GM21723 (cell line): ENCODE measurements around the gene TMEM135.
"Not testable (repeated sequence)": the region's sequence is repeated elsewhere in the genome, so short reads cannot be mapped to it uniquely, and the experiment has no call there.

Experiments
- ATAC-seq: cut with Tn5 transposase; IDR thresholded peaks from one replicate; pipeline ENCODE4 v1.9.1; 2021; ENCODE audit warnings: mild to moderate bottlenecking, moderate library complexity; ENCODE audit not compliant: unreplicated experiment

The TMEM135 gene

DNA sequence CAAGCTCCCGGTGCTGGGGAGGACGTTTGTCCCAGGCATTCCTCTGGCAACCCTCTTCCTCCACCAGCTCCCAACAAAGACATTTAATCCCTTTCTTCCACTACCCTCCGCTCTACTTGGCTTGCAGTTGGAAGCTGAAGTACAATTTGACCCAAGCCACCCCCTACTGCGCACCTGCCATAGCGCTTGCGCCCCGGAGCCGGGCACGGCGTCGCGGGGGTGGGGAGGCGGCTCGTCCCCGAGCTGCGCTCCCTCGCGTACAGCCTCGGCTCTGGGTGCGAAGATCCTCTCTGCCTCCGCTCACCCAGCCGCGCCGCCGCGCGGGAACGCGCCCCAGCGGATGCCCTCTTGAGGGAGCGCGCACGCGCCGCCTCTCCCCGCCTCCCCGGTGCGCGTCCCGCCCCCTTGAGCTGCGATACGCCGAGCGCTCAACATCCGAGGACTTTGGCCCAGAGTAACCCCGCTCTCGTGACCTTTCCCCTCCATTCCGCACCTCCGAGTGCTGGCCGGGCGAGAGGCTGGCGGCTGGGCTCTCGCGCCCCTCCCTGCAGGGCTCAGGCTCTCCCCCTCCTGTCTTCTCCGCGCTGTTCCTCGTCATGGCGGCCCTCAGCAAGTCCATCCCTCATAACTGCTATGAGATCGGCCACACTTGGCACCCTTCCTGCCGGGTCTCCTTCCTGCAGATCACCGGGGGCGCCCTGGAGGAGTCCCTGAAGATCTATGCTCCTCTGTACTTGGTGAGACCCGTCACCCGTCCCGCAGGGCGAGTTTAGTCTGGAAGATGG lies at the start of gene TMEM135:
Gene TMEM135, plus strand, starts transcription at position 485 of the 785 bp plus-strand sequence. Its CDS starts 112 bp downstream, at position 597.
- peak; percentile 99 for ATAC-seq

DNA sequence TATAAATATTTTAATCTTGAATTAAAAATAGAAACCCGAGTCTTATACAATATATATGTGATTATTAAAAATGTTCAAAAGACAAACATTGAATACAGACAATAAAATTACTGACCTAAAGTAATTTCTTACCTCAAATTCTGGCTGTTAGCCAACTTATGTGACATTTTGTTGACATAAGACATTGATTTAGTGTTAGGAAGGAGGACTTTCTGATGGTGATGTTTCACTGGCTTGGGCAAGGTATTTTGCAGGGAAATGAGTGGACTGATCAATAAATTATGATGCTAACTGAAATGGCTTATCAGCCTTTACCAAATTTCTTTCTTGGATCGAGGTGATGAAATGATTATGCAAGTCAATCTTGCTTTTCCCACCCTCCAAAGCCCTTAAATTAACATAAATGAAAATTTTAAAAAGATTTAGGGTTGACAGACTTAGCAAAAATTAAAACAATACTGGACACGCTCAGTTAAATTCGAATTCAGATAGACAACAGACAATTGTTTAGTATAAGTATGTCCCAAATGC lies 49.3 kb upstream of the TMEM135 start:
- no peak for ATAC-seq

DNA sequence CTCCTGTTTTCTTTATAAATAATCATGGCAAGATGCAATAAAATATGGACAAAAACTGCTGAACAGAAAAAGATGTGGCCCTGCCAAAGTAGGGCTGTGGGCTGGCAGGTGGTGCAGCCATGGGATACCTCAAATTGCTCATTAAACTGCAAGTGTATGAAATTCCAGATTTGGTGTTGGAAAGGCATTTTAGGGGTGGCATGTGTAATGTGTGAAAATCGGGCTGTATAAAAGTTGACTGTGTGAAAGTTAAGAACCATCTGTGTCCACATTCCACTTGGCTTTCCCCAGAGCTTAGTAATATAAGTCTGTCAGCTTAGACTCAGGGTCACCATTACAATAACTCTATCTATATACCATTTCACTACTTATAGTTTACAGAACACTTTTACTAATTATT lies 47.7 kb upstream of the TMEM135 start:
- ATAC-seq = no peak

DNA sequence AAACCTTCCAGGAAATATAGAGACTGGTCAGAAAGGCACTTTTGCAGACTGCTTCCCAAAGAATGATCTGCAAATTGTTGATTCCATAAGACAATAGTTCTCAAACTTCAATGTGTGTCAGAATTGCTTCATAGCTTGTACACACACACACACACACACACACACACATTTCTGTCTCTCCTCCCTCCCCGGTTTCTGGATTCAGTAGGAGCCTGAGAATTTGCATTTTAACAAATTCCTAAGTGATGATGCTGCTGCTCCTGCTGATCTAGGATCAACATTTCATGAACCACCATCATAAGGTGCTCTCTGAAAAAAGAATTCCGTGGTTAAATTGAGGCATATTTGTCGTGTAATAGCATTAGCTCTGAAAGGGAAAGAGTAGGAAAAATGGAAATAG lies 47.2 kb upstream of the TMEM135 start:
- ATAC-seq = no peak

DNA sequence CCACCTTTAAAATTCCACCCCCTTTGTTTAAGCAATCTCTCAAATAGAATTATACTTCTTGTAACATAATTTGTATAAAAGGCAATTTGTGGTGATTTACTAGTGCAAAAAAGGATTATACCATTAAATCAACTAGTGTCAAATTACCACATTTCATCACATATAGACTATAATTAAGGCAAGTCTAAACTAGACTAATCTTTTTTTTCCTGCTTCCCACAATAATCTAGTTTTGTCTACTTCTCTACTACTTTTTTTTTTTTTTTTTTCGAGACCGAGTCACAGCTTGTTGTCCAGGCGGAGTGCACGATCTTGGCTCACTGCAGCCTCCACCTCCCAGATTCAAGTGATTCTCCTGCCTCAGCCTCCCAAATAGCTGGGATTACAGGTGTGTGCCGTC lies 46.4 kb upstream of the TMEM135 start:
- no peak for ATAC-seq

DNA sequence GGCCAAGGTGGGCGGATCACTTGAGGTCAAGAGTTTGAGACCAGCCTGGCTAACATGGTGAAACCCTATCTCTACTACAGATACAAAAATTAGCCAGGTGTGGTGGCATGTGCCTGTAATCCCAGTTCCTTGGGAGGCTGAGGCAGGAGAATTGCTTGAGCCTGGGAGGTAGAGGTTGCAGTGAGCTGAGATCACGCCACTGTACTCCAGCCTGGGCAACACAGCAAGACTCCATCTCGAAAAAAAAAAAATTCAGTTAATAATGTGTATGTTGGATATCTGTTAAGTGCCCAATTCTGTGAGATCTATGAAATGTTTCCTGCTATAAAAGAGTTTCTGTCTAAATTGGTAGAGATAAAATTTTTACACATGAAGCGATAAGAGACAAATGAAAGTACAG lies 45.4 kb upstream of the TMEM135 start:
- not testable (repeated sequence) for ATAC-seq

DNA sequence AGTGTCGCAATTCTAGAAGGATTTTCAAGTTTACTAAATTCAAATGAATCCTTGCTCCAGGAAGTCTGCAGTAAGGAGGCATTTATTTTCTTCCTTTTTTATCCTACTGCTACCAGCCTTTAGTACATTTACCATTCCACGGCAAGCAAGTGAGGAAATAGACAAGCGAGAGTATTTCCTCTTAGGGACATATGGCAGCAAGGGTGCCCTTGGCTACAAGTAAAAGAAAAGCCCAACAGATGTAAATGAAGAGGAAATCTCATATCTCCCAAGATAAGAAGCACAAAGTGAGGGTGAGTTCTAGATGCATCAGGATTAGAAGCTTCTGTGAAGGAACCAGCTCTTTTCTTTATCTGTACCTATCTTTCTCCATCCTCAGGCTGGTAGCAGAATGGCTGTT lies 44.7 kb upstream of the TMEM135 start:
- ATAC-seq = no peak

DNA sequence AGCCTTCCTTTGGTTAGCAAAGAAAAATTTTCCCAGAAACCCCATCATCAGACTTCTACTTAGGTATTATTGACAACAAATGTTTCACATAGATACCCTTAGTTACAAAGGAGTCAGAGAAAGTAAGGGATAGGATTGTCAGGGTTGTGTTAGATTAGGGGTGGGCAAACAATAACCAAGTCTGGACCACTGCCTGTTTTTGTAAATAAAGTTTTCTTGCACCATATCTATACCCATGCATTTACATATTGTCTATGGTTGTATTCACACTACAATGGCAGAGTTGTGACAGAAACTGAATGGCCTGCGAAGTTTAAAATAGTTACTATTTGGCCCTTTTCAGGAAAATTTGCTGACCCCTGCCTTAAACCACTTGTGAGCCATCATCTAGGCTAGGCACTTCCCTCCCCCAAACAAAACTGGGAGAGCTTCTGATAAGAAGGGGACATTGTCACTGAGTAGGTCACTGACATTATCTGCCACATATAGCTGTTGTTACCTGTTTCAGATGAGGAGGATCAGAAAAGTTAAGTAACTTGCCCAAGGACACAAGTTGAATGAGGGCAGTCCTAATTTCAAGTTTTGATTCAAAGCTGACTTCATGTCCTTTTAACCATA lies 40.7 kb upstream of the TMEM135 start:
- ATAC-seq = no peak

DNA sequence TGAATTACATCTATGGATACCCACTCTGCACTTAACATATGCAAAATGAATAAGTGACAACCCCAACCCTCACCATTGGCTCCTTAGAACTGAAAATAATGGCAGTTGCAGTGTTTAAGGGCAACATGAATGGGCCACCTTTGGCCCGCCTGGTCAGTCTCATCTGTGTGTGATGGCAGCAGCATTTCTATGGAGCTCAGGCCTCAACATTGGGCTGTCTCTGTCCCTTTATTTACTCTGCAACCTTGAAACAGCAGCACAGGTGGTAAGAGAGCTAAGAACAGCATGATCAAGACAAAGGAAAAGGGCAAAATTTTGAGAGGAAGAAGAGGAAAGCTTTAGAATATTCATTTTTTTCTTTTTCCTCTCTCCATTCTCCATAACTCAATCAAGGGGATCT lies 38.3 kb upstream of the TMEM135 start:
- no peak for ATAC-seq

DNA sequence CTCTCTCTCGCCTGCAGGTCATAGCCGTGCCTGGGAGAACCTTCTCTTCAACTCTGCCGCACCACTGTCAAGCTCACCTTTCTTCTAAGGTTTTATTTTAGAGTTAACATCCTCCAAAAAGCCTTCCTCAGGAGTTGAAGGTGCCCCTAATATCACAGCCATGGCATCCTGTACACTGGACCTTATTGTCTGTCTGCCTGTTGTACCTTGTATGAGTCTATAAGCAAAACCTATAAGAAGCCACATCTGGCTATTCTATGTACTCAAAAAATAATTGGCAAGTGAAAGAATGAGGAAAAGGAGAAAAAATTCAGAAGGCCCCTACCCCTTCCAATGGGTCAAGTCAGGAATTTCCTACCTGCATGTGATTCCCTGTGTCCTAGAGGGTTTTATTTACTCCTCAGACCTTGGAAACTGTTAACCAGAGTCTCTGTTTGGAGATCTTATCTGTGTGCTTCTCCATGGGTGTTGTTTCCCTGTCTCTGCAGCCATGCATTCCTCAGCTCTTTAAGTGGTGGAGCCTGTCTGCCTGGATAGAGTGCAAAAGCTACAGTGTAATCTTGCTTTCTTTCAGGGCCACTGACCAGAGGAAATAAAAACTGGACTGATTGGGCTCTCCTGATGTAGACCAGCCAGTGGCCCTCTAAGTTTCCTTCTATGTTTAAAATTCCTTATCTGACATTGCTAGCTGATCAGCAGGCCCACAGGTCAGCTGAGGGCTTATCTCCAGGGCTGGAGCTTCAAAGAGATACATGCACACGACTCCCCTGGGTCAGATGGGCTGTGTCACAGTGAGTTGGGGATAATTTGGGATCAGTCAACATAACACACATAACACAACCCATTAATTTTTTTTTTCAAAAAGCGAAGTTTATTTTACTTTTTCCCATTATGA lies 37.6 kb upstream of the TMEM135 start:
- ATAC-seq = no peak

DNA sequence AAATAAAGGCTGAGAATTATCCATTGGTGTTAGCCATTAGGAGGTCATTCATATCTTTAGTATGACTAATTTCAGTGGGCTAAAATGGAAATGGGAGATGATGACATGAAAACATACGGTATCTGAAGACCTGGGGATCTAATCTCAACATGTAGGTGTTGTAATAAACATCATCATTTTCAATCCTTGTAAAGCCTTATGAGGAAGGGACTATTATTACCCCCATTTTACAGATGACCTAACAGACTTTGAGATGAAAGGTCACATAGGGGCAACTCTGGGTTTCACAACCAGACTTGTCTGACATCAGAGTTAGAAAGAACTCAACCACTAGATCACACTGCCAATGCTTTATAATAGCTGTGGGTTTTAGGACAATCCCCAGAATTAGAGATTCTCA lies 34.8 kb upstream of the TMEM135 start:
- no peak for ATAC-seq

DNA sequence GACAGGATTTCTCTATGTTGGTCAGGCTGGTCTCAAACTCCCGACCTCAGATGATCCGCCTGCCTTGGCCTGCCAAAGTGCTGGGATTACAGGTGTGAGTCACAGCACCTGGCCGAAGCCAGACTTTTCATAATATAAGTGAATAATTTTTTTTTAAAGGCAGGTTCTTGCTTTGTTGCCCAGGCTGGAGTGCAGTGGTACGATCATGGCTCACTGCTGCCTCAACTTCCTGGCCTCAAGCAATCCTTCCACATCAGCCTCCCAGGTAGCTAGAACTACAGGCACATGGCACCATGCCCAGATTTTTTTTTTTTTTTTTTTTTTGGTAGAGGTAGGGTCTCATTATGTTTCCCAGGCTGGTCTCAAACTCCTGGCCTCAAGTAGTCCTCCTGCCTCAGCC lies 33.5 kb upstream of the TMEM135 start:
- ATAC-seq = not testable (repeated sequence)

DNA sequence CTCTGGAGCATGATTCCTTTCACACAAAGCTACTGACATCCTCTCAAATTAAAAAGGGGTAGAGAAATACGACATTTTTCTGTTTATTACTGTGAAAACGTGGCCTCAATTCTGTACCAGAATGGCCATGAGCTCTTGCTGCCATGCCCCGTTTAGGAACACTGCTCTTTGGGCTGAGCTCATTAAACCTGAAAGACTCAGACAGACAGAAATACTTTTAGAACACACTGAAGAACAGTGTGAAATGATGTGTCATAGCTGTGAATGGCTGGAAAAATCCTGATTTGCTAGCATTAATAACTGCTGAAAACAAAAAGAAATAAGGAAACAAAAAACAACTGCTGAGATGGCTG lies 32.2 kb upstream of the TMEM135 start:
- ATAC-seq = no peak

DNA sequence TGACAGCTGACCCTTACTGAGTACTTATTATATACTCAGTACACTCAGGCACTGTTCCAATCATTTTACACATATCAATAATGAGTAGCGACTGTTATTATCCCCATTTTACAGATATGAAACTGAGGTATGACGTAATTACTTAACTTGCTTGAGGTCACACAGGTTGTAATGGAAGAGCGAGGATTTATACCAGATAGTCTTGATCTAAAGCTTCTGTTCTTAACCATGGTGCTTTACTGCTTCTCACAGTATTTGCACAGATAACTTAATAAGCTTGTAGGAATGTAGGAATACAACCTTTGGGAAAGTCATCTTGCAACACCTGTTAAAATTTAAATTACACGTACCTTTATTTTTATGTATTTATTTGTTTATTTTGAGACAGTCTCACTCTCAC lies 31.7 kb upstream of the TMEM135 start:
- no peak for ATAC-seq

DNA sequence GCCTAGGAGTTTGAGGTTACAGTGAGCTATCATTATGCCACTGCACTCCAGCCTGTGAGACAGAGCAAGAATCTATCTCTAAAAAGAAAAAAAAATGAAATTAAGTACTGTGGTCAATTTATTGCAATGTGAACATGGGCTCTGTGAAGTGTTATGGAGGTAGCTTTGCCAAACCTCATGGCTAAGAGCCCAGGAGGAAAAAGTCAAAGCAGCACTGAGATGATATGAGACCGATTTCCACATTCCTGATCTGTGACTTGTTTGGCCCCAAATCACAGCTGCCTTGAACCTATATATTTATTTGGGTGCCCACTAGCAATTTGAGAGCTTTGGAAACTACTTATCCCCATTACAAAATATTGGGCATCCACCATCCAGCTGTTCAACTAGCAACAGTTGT lies 29.8 kb upstream of the TMEM135 start:
- no peak for ATAC-seq

DNA sequence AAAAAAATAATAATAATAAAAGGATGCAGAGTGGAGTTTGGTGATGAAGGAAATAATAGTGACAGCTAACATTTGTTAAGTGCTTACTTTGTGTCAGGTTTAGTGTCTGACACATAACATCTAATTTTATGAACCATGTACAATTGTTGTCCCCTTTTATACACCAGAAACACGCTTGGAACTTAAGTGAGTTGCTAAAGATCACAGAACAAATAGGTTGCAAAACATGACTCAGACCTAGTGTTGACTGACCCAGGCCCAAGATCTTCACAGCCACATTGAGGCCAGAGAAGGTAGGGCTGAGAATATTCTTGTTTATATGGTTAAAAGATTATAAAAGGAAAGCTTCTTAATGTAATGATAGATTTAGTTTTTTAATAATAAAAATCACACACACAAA lies 25.6 kb upstream of the TMEM135 start:
- ATAC-seq = no peak

DNA sequence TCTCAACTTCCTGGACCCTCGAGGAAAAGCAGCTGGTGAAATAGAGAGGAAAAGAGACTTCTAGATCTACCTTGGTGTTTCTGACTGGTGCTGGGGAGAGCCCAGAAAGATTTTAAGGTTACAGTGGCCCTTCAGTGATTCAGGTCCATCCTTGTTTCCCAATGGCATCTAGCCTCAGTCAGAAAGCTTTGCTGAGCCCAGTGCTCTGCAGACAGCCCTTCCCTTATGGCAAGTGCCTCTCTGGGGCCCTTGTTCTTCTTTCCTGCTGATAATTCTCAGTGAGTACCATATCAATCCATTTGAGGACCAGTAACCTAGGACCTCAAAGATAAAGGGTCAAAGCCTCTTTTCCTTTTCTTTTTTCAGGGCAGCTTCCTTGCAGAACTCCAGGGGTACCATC lies 25.1 kb upstream of the TMEM135 start:
- ATAC-seq = no peak

DNA sequence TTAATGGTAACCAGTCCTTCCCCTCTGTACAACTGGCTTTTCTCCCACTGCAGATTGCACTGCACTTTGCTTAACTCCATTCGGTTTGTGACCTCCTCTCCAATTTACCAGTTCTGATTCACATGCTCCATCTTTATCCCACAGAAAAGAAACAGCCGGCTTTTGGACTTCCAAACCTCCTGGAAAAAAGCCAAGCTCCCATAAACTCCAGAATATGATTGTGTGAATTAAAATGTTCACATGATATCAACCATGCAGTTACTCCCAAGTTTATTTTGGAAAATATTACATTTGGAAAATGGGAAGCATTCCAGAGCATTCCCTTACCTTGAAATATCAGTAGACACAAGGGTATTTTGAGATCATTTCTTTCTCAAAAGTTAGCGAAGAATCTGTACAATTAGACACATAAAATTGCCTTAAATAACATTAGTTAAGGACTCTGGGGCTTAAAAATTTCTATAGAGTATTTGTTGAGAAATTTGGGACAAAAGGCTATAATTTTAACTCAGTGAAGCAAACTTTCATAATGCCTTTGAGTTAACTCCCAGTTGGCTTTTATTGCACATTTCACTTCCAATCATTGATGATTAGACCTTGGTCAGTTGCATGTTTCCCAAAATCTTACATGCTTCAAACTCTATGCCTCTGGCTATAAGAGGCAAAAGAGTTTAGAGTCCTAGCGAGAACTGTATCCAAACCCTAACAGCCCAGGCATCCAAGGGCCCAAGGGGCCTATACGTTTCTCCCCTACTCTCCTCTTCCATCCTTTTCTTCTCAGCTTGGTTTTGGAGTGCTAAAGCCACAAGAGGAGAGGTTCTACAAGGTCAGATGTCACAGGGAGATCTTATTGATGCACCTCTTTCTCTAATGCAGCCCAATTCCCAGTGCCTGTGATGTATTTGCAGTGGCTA lies 23.6 kb upstream of the TMEM135 start:
- ATAC-seq = no peak

DNA sequence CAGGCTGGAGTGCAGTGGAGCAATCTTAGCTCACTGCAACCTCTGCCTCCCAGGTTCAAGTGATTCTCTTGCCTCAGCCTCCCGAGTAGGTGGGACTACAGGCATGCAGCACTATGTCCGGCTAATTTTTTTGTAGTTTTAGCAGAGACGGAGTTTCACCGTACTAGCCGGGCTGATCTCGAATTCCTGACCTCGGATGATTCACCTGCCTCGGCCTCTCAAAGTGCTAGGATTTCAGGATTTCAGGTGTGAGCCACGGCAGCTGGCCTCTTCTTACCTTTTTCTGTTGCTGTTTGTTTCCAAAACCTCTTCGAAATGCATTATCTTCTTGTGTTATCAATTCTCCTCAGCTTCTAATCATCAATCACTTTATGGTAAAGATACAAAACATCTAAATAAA lies 22.1 kb upstream of the TMEM135 start:
- ATAC-seq = no peak

DNA sequence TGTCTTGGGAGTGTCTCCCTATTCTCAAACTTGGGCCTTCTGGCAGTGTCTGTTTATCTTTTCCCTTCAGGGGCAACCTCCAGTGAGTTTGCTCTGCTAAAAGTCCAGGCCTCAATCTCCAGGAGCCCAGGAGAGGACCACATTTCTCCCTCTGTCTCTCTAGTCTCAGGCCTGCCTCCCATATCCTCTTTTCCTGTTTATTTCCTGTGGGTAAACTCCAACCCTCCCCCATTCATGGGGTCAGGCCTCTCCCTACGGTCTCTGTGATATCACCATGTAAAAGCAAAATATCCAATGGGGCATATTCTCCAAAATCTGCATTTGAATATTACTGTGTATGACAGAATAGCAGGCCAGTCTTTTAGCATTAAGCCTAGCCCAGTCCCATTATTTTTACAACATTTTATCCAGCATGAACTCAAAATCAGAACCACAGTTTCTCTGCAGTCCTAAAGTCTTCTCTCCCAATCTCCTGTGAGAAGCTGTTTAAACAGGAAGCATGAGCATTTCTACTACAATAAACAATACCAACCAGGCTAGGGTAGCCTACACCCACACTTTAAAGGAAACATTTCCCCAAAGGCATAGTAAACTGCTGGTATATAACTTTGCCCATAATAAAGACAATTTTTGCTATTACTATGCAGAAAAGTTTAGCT lies 18.0 kb upstream of the TMEM135 start:
- ATAC-seq = no peak
